ENCODE results near the gene S100A4.

GRCh38 chr1:153550827-153551500 is 5.4 kb upstream of the S100A4 start:
- TF ChIP-seq CTCF (IDR thresholded peaks at IDR 0.05) (no peak), POLR2A (IDR thresholded peaks at IDR 0.05) (no peak), POLR2AphosphoS5 (IDR thresholded peaks at IDR 0.05) (no peak)

All from suprapubic skin (tissue), 4 donors.